ENCODE data around the gene EHD1. TPM values are rescaled to one million over a fixed set of nuclear protein-coding genes. Genes with fewer than 3 reads are reported as not detected.
A peak's percentile ranks its signal among the peaks of the same experiment; 100 is the strongest.

Gene EHD1
- total and polyA plus RNA-seq, 9 of the 15 experiments (the other 6 are each of a cell fraction or from before 2014, with no cell fraction given): 0.46 to 65.0 (median 16.4) TPM

GRCh38 chr11:64803158-64803845 is 75.1 kb downstream of the EHD1 start, which contains the start of gene MAP4K2 (continued):
- TF ChIP-seq PRDM10 (IDR thresholded peaks at IDR 0.05; ENCODE audit: partially characterized antibody) (peak; percentile 64), TAL1 (IDR thresholded peaks at IDR 0.05) (no peak), HOMEZ (CRISPR knock-in tag; IDR thresholded peaks at IDR 0.05) (no peak), ZC3H8 (IDR thresholded peaks at IDR 0.05) (no peak), HDGF (IDR thresholded peaks at IDR 0.05) (no peak), PHF8 (IDR thresholded peaks at IDR 0.05; ENCODE audit: borderline replicate concordance, low read length) (no peak; the same call in 1 of the 2 replicates), RAD51 (IDR thresholded peaks at IDR 0.05; ENCODE audit: borderline replicate concordance, low read depth) (no peak), TEAD1 (CRISPR knock-in tag; IDR thresholded peaks at IDR 0.05) (no peak), ZNF217 (CRISPR knock-in tag; IDR thresholded peaks at IDR 0.05) (no peak), PHTF2 (CRISPR knock-in tag; IDR thresholded peaks at IDR 0.05) (no peak), ATF7 (IDR thresholded peaks at IDR 0.05) (peak; percentile 63; the same call in 1 of the 2 replicates), NRF1 (conservative IDR thresholded peaks at IDR 0.05 in 1 of 2, IDR thresholded peaks at IDR 0.05 in 1 of 2) (peak; percentile 8 to 34; a peak in 2 of 4 replicates), SP2 (IDR thresholded peaks at IDR 0.05; ENCODE audit: extremely low read depth, low read depth, low read length, poor library complexity, severe bottlenecking) (peak; percentile 11), GMEB1 (CRISPR knock-in tag; IDR thresholded peaks at IDR 0.05) (0 out of 2 replicates have a peak, but pooled peaks have one; percentile 12), CREB3 (tag; conservative IDR thresholded peaks at IDR 0.05; ENCODE audit: low read depth) (no peak), SRSF9 (IDR thresholded peaks at IDR 0.05; ENCODE audit: borderline replicate concordance, low read depth, low read length) (no peak), ETV5 (CRISPR knock-in tag; IDR thresholded peaks at IDR 0.05; ENCODE audit: low read depth) (0 out of 2 replicates have a peak, but pooled peaks have one; percentile 21)

All from K562 (cell line).